A673 (cell line): Measurements from ENCODE around the gene WDR88.

Experiments used
- EZH2 ChIP-seq: fragments of 200-600 bp; sonication (generic); IDR thresholded peaks from 2 replicates; pipeline ENCODE4 v1.6.1; 2017; ENCODE audit warnings: borderline replicate concordance, low read depth, mild to moderate bottlenecking, mixed read lengths, antibody characterized with exemption, low read length; ENCODE audit not compliant: poor library complexity, severe bottlenecking
- TF ChIP-seq, protein P1 (sequence below): fragments of 300-800, 200-600 bp; sonication (generic); conservative IDR thresholded peaks from 2 replicates; pipeline ENCODE4 v1.5.1; 2017; ENCODE audit warnings: low read depth, mild to moderate bottlenecking, antibody characterized with exemption, low read length, moderate library complexity, mixed read lengths

DNA sequence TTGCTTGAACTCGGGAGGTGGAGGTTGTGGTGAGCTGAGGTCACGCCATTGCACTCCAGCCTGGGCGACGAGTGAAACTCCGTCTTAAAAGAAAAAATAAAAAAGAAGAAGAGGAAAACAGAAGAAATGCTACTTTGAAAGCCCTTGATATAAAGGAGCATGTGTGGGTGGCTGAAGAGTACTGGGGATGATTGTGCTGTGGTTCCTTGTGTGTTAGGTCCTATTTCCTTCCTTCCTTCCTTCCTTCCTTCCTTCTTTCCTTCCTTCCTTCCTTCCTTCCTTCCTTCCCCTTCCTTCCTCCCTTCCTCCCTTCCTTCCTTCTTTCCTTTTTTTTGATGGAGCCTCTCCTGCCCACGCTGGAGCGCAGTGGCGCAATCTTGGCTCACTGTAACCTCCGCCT, 14.3 kb downstream of the WDR88 start:
- no peak for TF ChIP-seq EZH2
- TF ChIP-seq, protein P1, sequence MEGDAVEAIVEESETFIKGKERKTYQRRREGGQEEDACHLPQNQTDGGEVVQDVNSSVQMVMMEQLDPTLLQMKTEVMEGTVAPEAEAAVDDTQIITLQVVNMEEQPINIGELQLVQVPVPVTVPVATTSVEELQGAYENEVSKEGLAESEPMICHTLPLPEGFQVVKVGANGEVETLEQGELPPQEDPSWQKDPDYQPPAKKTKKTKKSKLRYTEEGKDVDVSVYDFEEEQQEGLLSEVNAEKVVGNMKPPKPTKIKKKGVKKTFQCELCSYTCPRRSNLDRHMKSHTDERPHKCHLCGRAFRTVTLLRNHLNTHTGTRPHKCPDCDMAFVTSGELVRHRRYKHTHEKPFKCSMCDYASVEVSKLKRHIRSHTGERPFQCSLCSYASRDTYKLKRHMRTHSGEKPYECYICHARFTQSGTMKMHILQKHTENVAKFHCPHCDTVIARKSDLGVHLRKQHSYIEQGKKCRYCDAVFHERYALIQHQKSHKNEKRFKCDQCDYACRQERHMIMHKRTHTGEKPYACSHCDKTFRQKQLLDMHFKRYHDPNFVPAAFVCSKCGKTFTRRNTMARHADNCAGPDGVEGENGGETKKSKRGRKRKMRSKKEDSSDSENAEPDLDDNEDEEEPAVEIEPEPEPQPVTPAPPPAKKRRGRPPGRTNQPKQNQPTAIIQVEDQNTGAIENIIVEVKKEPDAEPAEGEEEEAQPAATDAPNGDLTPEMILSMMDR, result no peak
